HG03045 (cell line): ENCODE measurements around the gene WDR17.

Experiments
- ATAC-seq: cut with Tn5 transposase; IDR thresholded peaks from one replicate; pipeline ENCODE4 v1.9.1; 2021; ENCODE audit warnings: mild to moderate bottlenecking, moderate library complexity; ENCODE audit not compliant: unreplicated experiment

Gene WDR17

GRCh38 chr4:176065435-176066291, at the start of gene WDR17:
WDR17 (plus strand) TSS chr4:176065841; CDS start chr4:176111581, 45,740 bp downstream.
- peak; percentile 100 for ATAC-seq

GRCh38 chr4:176016601-176017000, 49.0 kb upstream of the WDR17 start:
- no peak for ATAC-seq

DNA sequence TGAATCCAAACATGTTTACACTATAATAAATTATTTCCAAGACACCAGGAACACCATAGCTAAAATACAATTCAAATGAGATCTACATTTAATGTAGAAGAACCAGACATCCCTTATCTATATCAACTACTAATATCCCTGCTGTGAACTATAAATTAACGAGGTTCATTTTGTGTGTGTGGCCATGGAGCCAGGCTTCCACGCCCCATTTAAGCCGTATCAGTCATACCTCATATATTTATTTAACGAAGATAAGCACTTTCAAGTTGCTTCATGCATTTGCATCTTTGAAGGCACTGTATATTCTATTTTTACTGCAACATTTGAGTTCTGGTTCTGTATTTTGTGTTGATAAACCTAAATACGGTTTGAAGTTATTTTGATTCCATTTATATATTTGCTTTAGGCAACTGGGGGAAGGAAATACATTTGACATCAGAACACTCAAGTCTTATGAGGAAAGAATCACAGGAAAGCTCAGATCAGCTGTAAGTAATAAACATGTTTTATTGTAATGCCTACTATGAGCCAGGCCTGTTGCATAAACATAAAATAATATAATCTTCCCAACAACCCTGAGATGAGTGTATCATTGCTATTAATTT, 45.1 kb upstream of the WDR17 start:
- no peak for ATAC-seq

- no peak for ATAC-seq
Observed at GRCh38 chr4:176030391-176030790, 35.2 kb upstream of the WDR17 start.

DNA sequence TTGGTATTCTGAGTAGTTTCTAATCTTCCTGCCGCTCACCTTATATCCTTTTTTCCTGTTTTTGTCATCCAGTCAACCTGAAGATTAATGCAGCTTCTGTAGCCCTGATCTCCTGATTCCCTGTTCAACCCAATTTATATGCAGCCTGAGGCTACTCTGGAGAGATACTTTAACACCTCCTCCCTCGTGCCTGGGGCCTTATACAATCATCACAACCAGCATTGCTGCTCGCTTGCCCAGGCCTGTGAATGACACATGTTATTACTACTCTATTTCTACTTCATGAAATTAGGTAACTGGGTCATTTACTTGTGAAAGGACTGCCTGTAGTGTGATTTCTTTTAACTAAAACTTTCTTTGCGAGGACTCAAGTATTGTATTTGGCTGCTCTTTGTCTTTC, 33.7 kb upstream of the WDR17 start:
- ATAC-seq, result no peak

- ATAC-seq, result no peak
Observed at GRCh38 chr4:176032454-176032853, 33.2 kb upstream of the WDR17 start.

GRCh38 chr4:176034499-176034898, 31.1 kb upstream of the WDR17 start:
- ATAC-seq, result no peak

DNA sequence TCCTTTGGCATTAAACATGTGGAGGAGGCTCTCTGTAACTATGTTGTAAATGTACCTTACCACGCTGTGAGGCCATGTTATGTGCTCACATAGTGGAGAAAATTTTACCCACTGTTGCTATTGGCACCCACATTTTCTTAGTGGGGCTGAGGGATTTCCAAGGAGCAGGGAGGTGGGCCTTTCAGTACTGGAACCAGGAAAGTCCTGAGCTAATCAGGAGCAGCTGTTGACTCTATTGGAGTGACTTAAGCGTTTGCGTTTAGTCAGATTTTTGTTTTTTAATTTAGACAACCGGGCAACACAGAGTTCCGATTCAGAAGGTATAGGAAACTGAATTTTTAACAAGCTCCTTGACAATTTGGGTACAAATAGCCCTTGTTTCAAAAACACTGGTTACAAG, 30.7 kb upstream of the WDR17 start:
- ATAC-seq, result no peak

GRCh38 chr4:176036585-176037205, 28.9 kb upstream of the WDR17 start:
- ATAC-seq, result peak; percentile 75

DNA sequence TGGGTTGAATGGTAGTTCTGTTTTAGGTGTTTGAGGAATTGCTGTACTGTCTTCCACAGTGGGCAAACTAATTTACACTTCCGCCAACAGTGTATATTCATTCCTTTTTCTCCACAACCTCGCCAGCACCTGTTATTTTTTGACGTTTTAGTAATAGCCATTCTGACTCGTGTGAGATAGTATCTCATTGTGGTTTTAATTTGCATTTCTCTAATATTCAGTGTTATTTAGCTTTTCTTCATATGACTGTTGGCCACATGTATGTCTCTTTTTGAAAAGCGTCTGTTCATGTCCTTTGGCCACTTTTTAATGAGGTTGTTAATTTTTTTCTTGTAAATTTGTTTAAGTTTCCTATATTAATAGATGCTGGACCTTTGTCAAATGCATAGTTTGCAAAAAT, 26.9 kb upstream of the WDR17 start:
- ATAC-seq, result no peak

DNA sequence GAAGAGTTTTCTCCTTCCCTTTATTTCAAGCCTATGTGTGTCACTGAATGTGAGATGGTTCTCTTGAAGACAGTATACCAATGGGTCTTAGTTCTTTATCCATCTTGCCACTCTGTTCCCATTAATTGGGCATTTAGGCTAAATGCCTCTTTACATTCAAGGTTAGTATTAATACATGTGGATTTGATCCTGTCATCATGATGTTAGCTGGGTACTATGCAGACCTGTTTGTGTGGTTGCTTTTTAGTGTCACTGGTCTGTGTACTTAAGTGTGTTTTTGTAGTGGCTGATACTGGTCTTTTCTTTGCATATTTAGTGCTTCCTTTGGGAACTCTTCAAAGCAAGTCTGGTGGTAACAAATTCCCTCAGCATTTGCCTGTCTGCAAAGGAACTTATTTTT, 23.4 kb upstream of the WDR17 start:
- ATAC-seq, result no peak

- no peak for ATAC-seq
Observed at GRCh38 chr4:176043838-176044588, 21.6 kb upstream of the WDR17 start.

- no peak for ATAC-seq
Observed at GRCh38 chr4:176044589-176044951, 21.1 kb upstream of the WDR17 start.

GRCh38 chr4:176048631-176049030, 17.0 kb upstream of the WDR17 start:
- no peak for ATAC-seq

DNA sequence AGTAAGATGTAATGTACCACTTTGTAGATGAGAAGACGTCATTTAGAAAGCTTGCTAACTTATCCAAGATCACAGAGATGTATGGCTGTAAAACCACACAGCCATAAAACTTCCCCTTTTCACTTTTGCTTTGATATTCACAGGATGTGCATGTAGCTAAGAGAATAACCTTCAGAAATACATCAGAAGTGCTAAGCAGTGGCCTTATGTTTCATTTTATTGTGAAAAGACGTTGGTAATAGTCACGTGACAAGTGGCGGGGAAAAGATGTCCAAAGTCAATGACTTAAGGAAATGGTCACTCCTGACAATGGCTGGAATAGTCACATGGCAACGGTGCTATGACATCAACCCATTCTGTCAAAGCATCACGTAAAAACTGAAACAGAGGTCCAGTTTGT, 12.9 kb upstream of the WDR17 start:
- ATAC-seq, result peak; percentile 85

DNA sequence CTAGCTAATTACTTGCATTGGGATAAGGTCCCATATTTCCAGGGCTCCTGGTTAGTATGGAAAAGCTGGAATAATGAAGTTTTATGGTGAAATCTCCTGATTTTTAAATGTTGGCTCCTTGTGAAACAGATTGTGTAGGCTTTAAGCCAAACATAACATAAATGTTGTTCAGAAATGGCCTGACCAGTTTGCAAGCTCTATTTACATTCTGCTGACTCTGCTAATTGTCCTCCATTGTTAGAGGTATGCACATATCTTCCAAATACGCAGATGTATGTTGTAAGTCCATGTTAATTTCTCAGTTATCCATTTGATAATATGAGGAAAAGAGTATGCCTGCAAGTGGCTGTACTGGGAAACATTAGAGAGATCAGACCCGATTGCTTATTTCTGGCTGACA, 11.9 kb upstream of the WDR17 start:
- ATAC-seq, result no peak

- no peak for ATAC-seq
Observed at GRCh38 chr4:176054942-176055341, 10.7 kb upstream of the WDR17 start.

DNA sequence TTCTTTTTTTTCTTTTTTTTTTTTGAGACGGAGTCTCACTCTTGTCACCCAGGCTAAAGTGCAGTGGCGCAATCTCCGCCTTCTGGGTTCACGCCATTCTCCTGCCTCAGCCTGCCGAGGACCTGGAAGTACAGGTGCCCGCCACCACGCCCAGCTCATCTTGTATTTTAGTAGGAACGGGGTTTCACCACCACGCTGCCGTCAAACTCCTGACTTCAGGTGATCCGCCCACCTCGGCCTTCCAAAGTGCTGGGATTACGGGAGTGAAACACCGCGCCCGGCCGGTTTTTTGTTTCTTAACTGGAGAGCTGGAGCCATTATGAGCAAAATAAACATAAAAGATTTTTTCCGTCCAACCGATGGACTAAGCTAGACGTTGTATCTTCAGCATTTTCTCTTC, 1.9 kb upstream of the WDR17 start:
- ATAC-seq, result no peak

GRCh38 chr4:176064539-176064938, 1.1 kb upstream of the WDR17 start:
- ATAC-seq, result no peak

GRCh38 chr4:176066757-176067156, 1.1 kb downstream of the WDR17 start:
- ATAC-seq, result no peak

- ATAC-seq, result no peak
Observed at GRCh38 chr4:176077561-176077960, 11.9 kb downstream of the WDR17 start.
